Panc1 (cell line): ENCODE results near the gene H3-3A. TPM values are rescaled to one million over a fixed set of nuclear protein-coding genes. Genes with fewer than 3 reads are reported as not detected.

Source experiments
- ATAC-seq: fragments of 200-7000 bp; cut with Tn5 transposase; 2 replicates; pipeline ENCODE4 v1.9.1; 2020; ENCODE audit warnings: mild to moderate bottlenecking, moderate library complexity
- BruUV-seq: library from RNA; stranded (reverse); fragments of 400-500 nt; replicated peaks from 2 replicates; lab custom pipeline; 2021; lab: Mats Ljungman, UMichigan
- CTCF ChIA-PET: fragments of 300-600 bp; sonication (Branson Sonifier 250); formaldehyde crosslinking; loops from one replicate; lab custom pipeline; 2022; ENCODE audit warnings: antibody characterized with exemption; lab: Charles Lee
- POLR2A ChIA-PET: fragments of 300-600 bp; sonication (Branson Sonifier 250); formaldehyde crosslinking; loops from one replicate; lab custom pipeline; 2022; ENCODE audit warnings: antibody characterized with exemption; lab: Charles Lee
- DNase-seq: peaks from one replicate; pipeline ENCODE4 v3.0.0-alpha.2; 2010; ENCODE audit warnings: low read depth, low spot score
- H3K27ac ChIP-seq: 2 replicates; pipeline ENCODE4 v1.5.1; 2011; ENCODE audit warnings: mild to moderate bottlenecking, low read length, inconsistent platforms
- H3K27me3 ChIP-seq: fragments of 200-500 bp; sonication (Bioruptor generic); 2 replicates; pipeline ENCODE4 v1.6.0; 2014; ENCODE audit warnings: low read length, inconsistent platforms; ENCODE audit not compliant: control insufficient read depth, insufficient read depth
- H3K36me3 ChIP-seq: fragments of 200-500 bp; sonication (Bioruptor generic); 2 replicates; pipeline ENCODE4 v1.5.1; 2014; ENCODE audit warnings: inconsistent platforms, mild to moderate bottlenecking, low read length, moderate library complexity; ENCODE audit not compliant: control insufficient read depth, insufficient read depth
- H3K4me1 ChIP-seq: 2 replicates; pipeline ENCODE4 v1.5.1; 2011; ENCODE audit warnings: inconsistent platforms, mild to moderate bottlenecking, low read length, moderate library complexity; ENCODE audit not compliant: control insufficient read depth, insufficient read depth
- H3K4me3 ChIP-seq, 2 experiments: 2 replicates each; pipeline ENCODE4 v1.5.1; 2011 to 2012; ENCODE audit warnings: low read depth in 2 of 2, low read length in 2 of 2, mild to moderate bottlenecking in 2 of 2, inconsistent platforms in 1 of 2, moderate library complexity in 1 of 2
- H3K9me3 ChIP-seq: fragments of 200-500 bp; sonication (Bioruptor generic); 2 replicates; pipeline ENCODE4 v1.5.1; 2014; ENCODE audit warnings: low read depth, mild to moderate bottlenecking, inconsistent platforms, low read length, moderate library complexity; ENCODE audit not compliant: control insufficient read depth, insufficient read depth
- POLR2AphosphoS5 ChIP-seq: IDR thresholded peaks from 2 replicates; pipeline ENCODE4 v1.6.1; 2012; ENCODE audit warnings: mild to moderate bottlenecking, low read depth, low read length, moderate library complexity
- REST ChIP-seq, 2 experiments: IDR thresholded peaks; 2 replicates each; pipeline ENCODE4 v1.6.1; 2011 to 2012; ENCODE audit warnings: low read depth in 2 of 2, control low read depth in 1 of 2, low read length in 1 of 2, mild to moderate bottlenecking in 1 of 2, moderate library complexity in 1 of 2; ENCODE audit not compliant: insufficient read depth in 1 of 2
- SIN3A ChIP-seq: IDR thresholded peaks from 2 replicates; pipeline ENCODE4 v1.6.1; 2012; ENCODE audit warnings: low read depth, mild to moderate bottlenecking, low read length, moderate library complexity, borderline replicate concordance; ENCODE audit not compliant: insufficient read depth
- TCF7L2 ChIP-seq: IDR thresholded peaks from 2 replicates; pipeline ENCODE4 v1.6.1; 2011; ENCODE audit warnings: mild to moderate bottlenecking, low read depth, low read length, inconsistent platforms
- in situ Hi-C: cut with HindIII; loops from 2 replicates; pipeline ENCODE4 v1.10.0; 2016; ENCODE audit warnings: low sequenced_read_pairs, low pct_unique_long_range_greater_than_20kb
- intact Hi-C: fragments of 100-400 bp; cut with micrococcal nuclease; formaldehyde crosslinking; loops from one replicate; pipeline ENCODE4 v1.10.0; 2022; ENCODE audit not compliant: unreplicated experiment
- total RNA-seq: library from RNA; stranded (reverse); gene quantifications from one replicate; pipeline ENCODE4 v1.2.1, GENCODE V29; 2021; ENCODE audit not compliant: unreplicated experiment
- TF ChIP-seq, protein P1 (sequence below): fragments of 450-650 bp; IDR thresholded peaks from 2 replicates; pipeline ENCODE4 v1.5.1; 2017; ENCODE audit warnings: mild to moderate bottlenecking

Gene H3-3A
- total RNA-seq, 1 experiment from 2014 or later, result 404 TPM

GRCh38 chr1:226112626-226113025, 50.1 kb downstream of the H3-3A start:
- no peaks in the 10 kb centered on the region for H3K36me3 ChIP-seq
- H3K9me3 ChIP-seq, result no peaks in the 10 kb centered on the region
- no peak overlapping the region for H3K4me3 ChIP-seq
- H3K4me1 ChIP-seq, result peaks cover 13% of the 10 kb centered on the region
- in situ Hi-C loops (no loop called here), intact Hi-C loops (no loop called here)
- CTCF ChIA-PET, result no interaction called here
- DNase-seq (no peak), ATAC-seq (no peak)
- POLR2A ChIA-PET, result no interaction called here
- no peak for TF ChIP-seq POLR2AphosphoS5
- TF ChIP-seq TCF7L2, result no peak
- TF ChIP-seq REST (IDR thresholded peaks at IDR 0.05; ENCODE audit: insufficient read depth in 1 of 2, low read depth in 2 of 2, low read length in 1 of 2), result no peak
- TF ChIP-seq SIN3A, result no peak
- TF ChIP-seq, protein P1, sequence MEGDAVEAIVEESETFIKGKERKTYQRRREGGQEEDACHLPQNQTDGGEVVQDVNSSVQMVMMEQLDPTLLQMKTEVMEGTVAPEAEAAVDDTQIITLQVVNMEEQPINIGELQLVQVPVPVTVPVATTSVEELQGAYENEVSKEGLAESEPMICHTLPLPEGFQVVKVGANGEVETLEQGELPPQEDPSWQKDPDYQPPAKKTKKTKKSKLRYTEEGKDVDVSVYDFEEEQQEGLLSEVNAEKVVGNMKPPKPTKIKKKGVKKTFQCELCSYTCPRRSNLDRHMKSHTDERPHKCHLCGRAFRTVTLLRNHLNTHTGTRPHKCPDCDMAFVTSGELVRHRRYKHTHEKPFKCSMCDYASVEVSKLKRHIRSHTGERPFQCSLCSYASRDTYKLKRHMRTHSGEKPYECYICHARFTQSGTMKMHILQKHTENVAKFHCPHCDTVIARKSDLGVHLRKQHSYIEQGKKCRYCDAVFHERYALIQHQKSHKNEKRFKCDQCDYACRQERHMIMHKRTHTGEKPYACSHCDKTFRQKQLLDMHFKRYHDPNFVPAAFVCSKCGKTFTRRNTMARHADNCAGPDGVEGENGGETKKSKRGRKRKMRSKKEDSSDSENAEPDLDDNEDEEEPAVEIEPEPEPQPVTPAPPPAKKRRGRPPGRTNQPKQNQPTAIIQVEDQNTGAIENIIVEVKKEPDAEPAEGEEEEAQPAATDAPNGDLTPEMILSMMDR, result no peak
- BruUV-seq, result no TSS peak
- H3K27me3 ChIP-seq, result no peaks in the 10 kb centered on the region
- H3K27ac ChIP-seq, result no peak overlapping the region

DNA sequence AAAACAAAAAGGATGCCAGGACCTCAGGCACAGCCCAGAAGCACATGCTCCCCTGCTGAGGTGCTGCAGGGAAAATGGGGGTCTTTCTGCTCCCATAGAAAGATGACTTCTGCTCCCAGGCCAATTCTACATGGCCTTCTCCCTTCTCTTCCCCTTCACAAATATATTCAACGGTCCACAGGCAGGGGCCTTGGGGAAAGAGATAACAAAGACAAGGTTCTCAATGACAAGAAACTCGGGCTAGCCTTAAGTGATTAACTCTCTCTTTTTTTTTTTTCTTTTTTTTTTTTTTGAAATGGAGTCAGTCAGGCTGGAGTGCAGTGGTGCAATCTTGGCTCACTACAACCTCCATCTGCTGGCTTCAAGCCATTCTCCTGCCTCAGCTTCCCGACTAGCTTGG, 54.2 kb downstream of the H3-3A start:
- no TSS peak for BruUV-seq
- Histone ChIP-seq H3K36me3 (no peaks in the 10 kb centered on the region), H3K27me3 (no peaks in the 10 kb centered on the region), H3K9me3 (no peaks in the 10 kb centered on the region), H3K4me3 (no peak overlapping the region), H3K4me1 (peaks cover 3% of the 10 kb centered on the region; the same call in 1 of the 2 replicates), H3K27ac (no peak overlapping the region)
- TF ChIP-seq REST (IDR thresholded peaks at IDR 0.05; ENCODE audit: insufficient read depth in 1 of 2, low read depth in 2 of 2, low read length in 1 of 2) (no peak), TCF7L2 (no peak), POLR2AphosphoS5 (no peak), SIN3A (no peak)
- TF ChIP-seq, protein P1, result no peak
- CTCF ChIA-PET, result no interaction called here
- in situ Hi-C loops, result no loop called here
- DNase-seq (no peak), ATAC-seq (no peak)
- POLR2A ChIA-PET, result no interaction called here
- intact Hi-C loops, result no loop called here
